ENCODE results near the gene NPAS2. TPM values are rescaled to one million over a fixed set of nuclear protein-coding genes. Genes with fewer than 3 reads are reported as not detected.

The NPAS2 gene
- total and polyA plus RNA-seq, 12 donors, result 4.7 to 51.3 (median 17.6) TPM

DNA sequence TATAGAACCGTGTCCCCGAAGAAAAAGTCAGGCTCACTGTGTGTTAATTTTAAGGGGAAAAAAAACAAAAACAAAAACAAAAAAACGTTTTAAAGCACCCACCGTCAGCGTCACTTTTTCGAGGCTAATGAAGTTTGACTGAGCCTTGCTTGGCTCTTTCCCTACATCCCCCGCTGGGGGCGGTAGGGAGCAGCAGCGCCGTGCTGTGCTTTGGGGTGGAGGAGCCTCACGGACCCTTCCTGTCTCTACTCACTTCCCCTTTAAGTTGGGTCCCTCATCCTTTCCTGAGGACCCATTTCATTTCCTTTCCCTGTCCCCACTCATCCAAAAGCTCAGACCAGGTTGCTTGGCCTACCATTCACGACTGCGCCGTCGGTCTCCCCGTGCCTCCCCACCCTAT is 99.4 kb downstream of the NPAS2 start:
- no peak overlapping the region for H3K4me3 ChIP-seq
- 50 to 58% (median 54%) methylated on average over 16 of the region's 16 CpGs for WGBS, 4 donors
- intact Hi-C loops (cut with DNase I), result no loop called here
- no peaks in the 10 kb centered on the region for H3K27me3 ChIP-seq
- no peak for DNase-seq
- H3K4me1 ChIP-seq (replicated peaks in 1 of 2), result peaks cover 0 to 4% of the 10 kb centered on the region in 2 donors
- TF ChIP-seq, protein P1, sequence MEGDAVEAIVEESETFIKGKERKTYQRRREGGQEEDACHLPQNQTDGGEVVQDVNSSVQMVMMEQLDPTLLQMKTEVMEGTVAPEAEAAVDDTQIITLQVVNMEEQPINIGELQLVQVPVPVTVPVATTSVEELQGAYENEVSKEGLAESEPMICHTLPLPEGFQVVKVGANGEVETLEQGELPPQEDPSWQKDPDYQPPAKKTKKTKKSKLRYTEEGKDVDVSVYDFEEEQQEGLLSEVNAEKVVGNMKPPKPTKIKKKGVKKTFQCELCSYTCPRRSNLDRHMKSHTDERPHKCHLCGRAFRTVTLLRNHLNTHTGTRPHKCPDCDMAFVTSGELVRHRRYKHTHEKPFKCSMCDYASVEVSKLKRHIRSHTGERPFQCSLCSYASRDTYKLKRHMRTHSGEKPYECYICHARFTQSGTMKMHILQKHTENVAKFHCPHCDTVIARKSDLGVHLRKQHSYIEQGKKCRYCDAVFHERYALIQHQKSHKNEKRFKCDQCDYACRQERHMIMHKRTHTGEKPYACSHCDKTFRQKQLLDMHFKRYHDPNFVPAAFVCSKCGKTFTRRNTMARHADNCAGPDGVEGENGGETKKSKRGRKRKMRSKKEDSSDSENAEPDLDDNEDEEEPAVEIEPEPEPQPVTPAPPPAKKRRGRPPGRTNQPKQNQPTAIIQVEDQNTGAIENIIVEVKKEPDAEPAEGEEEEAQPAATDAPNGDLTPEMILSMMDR (IDR thresholded peaks at IDR 0.05), result peak in 5 of 6 experiments; percentile 8 to 46 (median 22)
- no peak for TF ChIP-seq POLR2A (IDR thresholded peaks at IDR 0.05)
- no peak overlapping the region for H3K27ac ChIP-seq
- H3K9me3 ChIP-seq (replicated peaks in 1 of 3), result peaks cover 0 to 7% (median 0%) of the 10 kb centered on the region in 3 donors
- no peaks in the 10 kb centered on the region for H3K36me3 ChIP-seq (replicated peaks in 1 of 2)

DNA sequence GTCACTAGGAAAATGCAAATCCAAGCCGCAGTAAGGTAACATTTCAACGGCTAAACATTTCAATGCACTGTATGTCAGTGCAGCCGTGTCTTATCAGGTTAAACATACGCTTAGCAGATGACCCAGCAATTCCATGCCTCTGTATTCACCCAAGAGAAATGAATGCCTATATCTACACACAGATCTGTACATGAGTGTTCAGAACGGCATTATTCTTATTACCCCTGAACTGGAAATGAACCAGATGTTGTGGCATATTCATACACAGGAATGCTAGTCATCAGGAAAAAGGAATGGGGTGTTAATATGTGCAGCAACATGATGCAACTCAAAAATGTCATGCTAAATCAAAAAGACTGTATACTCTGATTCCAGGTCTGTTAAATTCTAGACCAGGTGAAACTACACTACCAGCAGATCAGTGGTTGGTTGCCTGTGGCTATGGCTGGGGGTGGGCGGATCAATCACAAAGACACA is 101.8 kb downstream of the NPAS2 start:
- DNase-seq, result no peak
- no peaks in the 10 kb centered on the region for H3K9me3 ChIP-seq (replicated peaks in 1 of 3)
- no peak overlapping the region for H3K4me3 ChIP-seq
- peaks cover 7% of the 10 kb centered on the region in 2 donors for H3K4me1 ChIP-seq (replicated peaks in 1 of 2)
- TF ChIP-seq, protein P1 (IDR thresholded peaks at IDR 0.05), result no peak
- TF ChIP-seq POLR2A (IDR thresholded peaks at IDR 0.05), result no peak
- intact Hi-C loops (cut with DNase I), result no loop called here
- 76 to 96% (median 88%) methylated on average over 6 of the region's 6 CpGs for whole genome bisulfite sequencing, 4 donors
- H3K27me3 ChIP-seq, result no peaks in the 10 kb centered on the region
- H3K36me3 ChIP-seq (replicated peaks in 1 of 2), result no peaks in the 10 kb centered on the region
- no peak overlapping the region for H3K27ac ChIP-seq

DNA sequence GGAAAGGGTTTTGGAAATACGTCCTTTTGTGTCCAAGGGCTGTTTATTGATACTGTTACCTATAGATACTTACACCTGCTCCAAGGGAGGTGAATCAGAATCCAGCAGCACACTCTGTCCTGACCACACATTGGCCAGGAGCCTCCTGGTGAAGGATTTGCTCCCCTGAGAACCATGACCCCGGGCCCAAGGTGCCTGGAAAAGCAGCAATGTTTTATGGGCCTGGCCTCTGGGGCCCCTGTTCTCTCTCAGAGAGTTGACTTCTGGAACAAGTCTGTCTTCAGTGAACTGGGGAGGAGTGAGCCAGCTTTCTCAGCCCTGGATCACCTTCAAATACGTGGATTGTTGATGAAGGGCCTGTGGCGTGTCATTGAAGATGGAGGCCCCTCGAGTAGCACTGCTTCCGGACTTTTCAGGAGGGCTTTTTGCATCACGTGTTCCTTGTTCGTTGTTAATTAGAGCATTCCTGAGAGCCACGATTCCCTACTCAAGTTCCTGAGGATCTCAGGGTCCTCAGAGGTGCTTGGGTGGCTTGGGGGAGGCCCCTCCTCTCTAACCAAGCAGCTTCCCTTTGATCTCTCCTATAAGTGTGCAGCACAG is 103.6 kb downstream of the NPAS2 start:
- H3K27ac ChIP-seq, result peak overlapping the region in 4 of 5 donors; percentile 60 to 97 (median 84)
- no peaks in the 10 kb centered on the region for H3K9me3 ChIP-seq (replicated peaks in 1 of 3)
- no peak for TF ChIP-seq POLR2A (IDR thresholded peaks at IDR 0.05)
- TF ChIP-seq, protein P1 (IDR thresholded peaks at IDR 0.05), result no peak
- peaks cover 14 to 16% of the 10 kb centered on the region in 2 donors for H3K4me1 ChIP-seq (replicated peaks in 1 of 2)
- intact Hi-C loops (cut with DNase I), result no loop called here
- H3K27me3 ChIP-seq, result no peaks in the 10 kb centered on the region
- 90 to 93% (median 92%) methylated on average over 9 of the region's 9 CpGs for WGBS, 4 donors
- H3K36me3 ChIP-seq (replicated peaks in 1 of 2), result no peaks in the 10 kb centered on the region
- H3K4me3 ChIP-seq, result no peak overlapping the region
- DNase-seq, result no peak

DNA sequence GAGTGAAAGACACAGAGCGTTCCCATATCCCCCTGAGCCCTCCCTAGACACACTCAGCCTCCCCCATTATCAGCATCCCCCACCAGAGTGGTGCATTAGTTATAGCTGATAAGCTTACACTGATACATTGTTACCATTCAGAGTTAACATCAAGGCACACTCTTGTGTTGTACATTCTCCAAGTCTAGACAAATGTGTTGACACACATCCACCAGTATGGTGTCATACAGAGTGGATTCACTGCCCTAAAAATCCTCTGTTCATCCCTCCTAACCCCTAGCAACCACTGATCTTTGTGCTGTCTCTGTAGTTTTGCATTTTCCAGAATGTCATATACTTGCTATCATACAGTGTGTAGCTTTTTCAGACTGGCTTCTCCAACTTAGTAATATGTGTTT is 104.2 kb downstream of the NPAS2 start:
- no peaks in the 10 kb centered on the region for H3K27me3 ChIP-seq
- peak overlapping the region in 1 of 4 donors; percentile 37 for H3K4me3 ChIP-seq
- no peaks in the 10 kb centered on the region for H3K9me3 ChIP-seq (replicated peaks in 1 of 3)
- peak overlapping the region; percentile 60 to 97 (median 78) for H3K27ac ChIP-seq
- intact Hi-C loops (cut with DNase I), result no loop called here
- H3K36me3 ChIP-seq (replicated peaks in 1 of 2), result no peaks in the 10 kb centered on the region
- DNase-seq, result no peak
- 80 to 100% (median 90%) methylated on average over 1 of the region's 1 CpG for WGBS, 4 donors
- TF ChIP-seq, protein P1 (IDR thresholded peaks at IDR 0.05), result no peak
- no peak for TF ChIP-seq POLR2A (IDR thresholded peaks at IDR 0.05)
- H3K4me1 ChIP-seq (replicated peaks in 1 of 2), result peaks cover 17 to 18% of the 10 kb centered on the region in 2 donors

Data from adrenal gland (tissue), 12 donors.